Aorta (tissue), 5 donors: Measurements from ENCODE around the gene BSDC1. TPM values are rescaled to one million over a fixed set of nuclear protein-coding genes. Genes with fewer than 3 reads are reported as not detected.
A peak's percentile ranks its signal among the peaks of the same experiment; 100 is the strongest.

Experiments
- ATAC-seq: fragments of 200-7000 bp; cut with Tn5 transposase; one replicate; pipeline ENCODE4 v1.9.1; 2022; ENCODE audit warnings: moderate library complexity; ENCODE audit not compliant: low FRiP score
- DNase-seq, 2 donors: peaks; one replicate each; pipeline ENCODE4 v3.0.0-alpha.2; 2020
- H3K27ac ChIP-seq, 2 donors: one replicate each; pipeline ENCODE4 v1.5.1; 2013; ENCODE audit warnings: low read length in 2 of 2, mild to moderate bottlenecking in 2 of 2, moderate library complexity in 2 of 2, control low read depth in 1 of 2, inconsistent platforms in 1 of 2, low read depth in 1 of 2
- H3K27me3 ChIP-seq, 2 donors: one replicate each; pipeline ENCODE4 v1.6.1; 2013; ENCODE audit warnings: control low read depth in 1 of 2, low read length in 1 of 2, mild to moderate bottlenecking in 1 of 2, moderate library complexity in 1 of 2; ENCODE audit not compliant: insufficient read depth in 2 of 2, control insufficient read depth in 1 of 2
- H3K36me3 ChIP-seq, 2 donors: one replicate each; pipeline ENCODE4 v1.6.1; 2013; ENCODE audit warnings: control low read depth in 1 of 2, low read length in 1 of 2, mild to moderate bottlenecking in 1 of 2; ENCODE audit not compliant: insufficient read depth in 2 of 2, control insufficient read depth in 1 of 2
- H3K4me1 ChIP-seq, 2 donors: one replicate each; pipeline ENCODE4 v1.6.1; 2013; ENCODE audit warnings: low read length in 2 of 2, control low read depth in 1 of 2, mild to moderate bottlenecking in 1 of 2, moderate library complexity in 1 of 2; ENCODE audit not compliant: insufficient read depth in 2 of 2, control insufficient read depth in 1 of 2
- H3K4me3 ChIP-seq, 2 donors: one replicate each; pipeline ENCODE4 v1.5.1; 2013; ENCODE audit warnings: low read length in 2 of 2, control low read depth in 1 of 2, mild to moderate bottlenecking in 1 of 2
- H3K9me3 ChIP-seq: one replicate; pipeline ENCODE4 v1.6.1; 2013; ENCODE audit warnings: mild to moderate bottlenecking, low read length; ENCODE audit not compliant: control insufficient read depth
- WGBS, 2 donors: extraction: QIAGEN DNeasy Blood & Tissue Kit; methylation state at CpG; one replicate each; pipeline ENCODE4 v1.1.7; 2013; 5-methylcytosine and 5-hydroxymethylcytosine counted together
- intact Hi-C, 2 donors: fragments of 100-400 bp; cut with DNase I; formaldehyde crosslinking; loops; one replicate each; pipeline versions ENCODE4 v1.14.2 to v1.15.0; 2022
- polyA plus RNA-seq, 2 donors: library from polyadenylated mRNA; stranded (reverse); fragments of 200-250 nt; gene quantifications; one replicate each; pipeline ENCODE4 v1.2.3, GENCODE V29; 2013
- total RNA-seq, 2 donors: library from RNA; stranded (reverse); fragmentation: NEBNext Ultra II Directional; extraction: Animal tissue kit (Norgen Biotek cat#: 25700); gene quantifications; one replicate each; pipeline ENCODE4 v1.2.1, GENCODE V29; 2021
- donor health status: healthy with polysubstance abuse.
- donor health status: Bipolar disorder and iron deficiency.
- donor health status: DM: no; HTN: no; CAD: no.
- donor health status: DM: no; HTN: no; CAD: no.
- donor health status: DM: yes; HTN: yes; CAD: no.

Gene BSDC1
- total and polyA plus RNA-seq, 4 donors = 26.4 to 62.8 (median 49.1) TPM

GRCh38 chr1:32336963-32337675 lies 57.1 kb downstream of the BSDC1 start:
- Histone ChIP-seq H3K27me3 (no peaks in the 10 kb centered on the region), H3K36me3 (peaks cover 0 to 5% of the 10 kb centered on the region in 2 donors), H3K4me1 (no peaks in the 10 kb centered on the region), H3K4me3 (no peak overlapping the region), H3K27ac (no peak overlapping the region), H3K9me3 (no peaks in the 10 kb centered on the region)
- DNase-seq = peak in 1 of 2 donors; percentile 69
- no peak for ATAC-seq
- 68 to 73% methylated on average over 6 to 8 of the region's 8 CpGs for whole genome bisulfite sequencing, 2 donors
- intact Hi-C loops = no loop called here

- Histone ChIP-seq H3K27ac (no peak overlapping the region), H3K4me1 (no peaks in the 10 kb centered on the region), H3K9me3 (no peaks in the 10 kb centered on the region), H3K27me3 (no peaks in the 10 kb centered on the region), H3K36me3 (peaks cover 0 to 5% of the 10 kb centered on the region in 2 donors), H3K4me3 (no peak overlapping the region)
- WGBS, 2 donors = 32 to 39% methylated on average over 15 of the region's 15 CpGs
- ATAC-seq = peak; percentile 23
- intact Hi-C loops = no loop called here
- peak in 1 of 2 donors; percentile 51 for DNase-seq
Measured at GRCh38 chr1:32336591-32336932, 57.7 kb downstream of the BSDC1 start.

- 1% methylated on average over 39 to 95 of the region's 95 CpGs for WGBS, 2 donors
- no peaks in the 10 kb centered on the region for H3K4me1 ChIP-seq
Measured at GRCh38 chr1:32335790-32336590, 58.3 kb downstream of the BSDC1 start, which contains the start of gene MARCKSL1. Gene MARCKSL1 (minus strand): TSS chr1:32336233. CDS start chr1:32336033, 200 bp downstream.

GRCh38 chr1:32335535-32335789 lies 58.8 kb downstream of the BSDC1 start:
- peak overlapping the region; percentile 43 to 55 for H3K4me3 ChIP-seq
- no peaks in the 10 kb centered on the region for H3K27me3 ChIP-seq
- WGBS, 2 donors = 0% methylated on average over 24 to 34 of the region's 34 CpGs
- no peak for DNase-seq
- intact Hi-C loops = no loop called here
- H3K4me1 ChIP-seq = no peaks in the 10 kb centered on the region
- no peaks in the 10 kb centered on the region for H3K9me3 ChIP-seq
- peaks cover 0 to 5% of the 10 kb centered on the region in 2 donors for H3K36me3 ChIP-seq
- ATAC-seq = no peak
- H3K27ac ChIP-seq = no peak overlapping the region

More at GRCh38 chr1:32335790-32336590, 58.3 kb downstream of the BSDC1 start, which contains the start of gene MARCKSL1:
- peak; percentile 82 to 93 for DNase-seq
- H3K4me3 ChIP-seq = peak within 1 kb of the TSS; percentile 43 to 55
- intact Hi-C loops = no loop called here
- H3K27ac ChIP-seq = no peak within 1 kb of the TSS
- H3K36me3 ChIP-seq = peaks cover 0 to 5% of the 10 kb centered on the region in 2 donors
- ATAC-seq = peak; percentile 84
- H3K27me3 ChIP-seq = no peaks in the 10 kb centered on the region
- no peaks in the 10 kb centered on the region for H3K9me3 ChIP-seq

- peak; percentile 57 to 85 for DNase-seq
- Histone ChIP-seq H3K4me1 (no peaks in the 10 kb centered on the region), H3K27ac (no peak overlapping the region), H3K27me3 (no peaks in the 10 kb centered on the region), H3K9me3 (no peaks in the 10 kb centered on the region), H3K4me3 (peak overlapping the region; percentile 43 to 55), H3K36me3 (peaks cover 0 to 5% of the 10 kb centered on the region in 2 donors)
- no peak for ATAC-seq
- intact Hi-C loops = no loop called here
- 6% methylated on average over 36 to 46 of the region's 46 CpGs for WGBS, 2 donors
Measured at GRCh38 chr1:32334864-32335534, 59.2 kb downstream of the BSDC1 start.

- Histone ChIP-seq H3K9me3 (no peaks in the 10 kb centered on the region), H3K4me3 (no peak overlapping the region), H3K27ac (no peak overlapping the region), H3K27me3 (no peaks in the 10 kb centered on the region), H3K36me3 (peaks cover 0 to 5% of the 10 kb centered on the region in 2 donors), H3K4me1 (no peaks in the 10 kb centered on the region)
- intact Hi-C loops = no loop called here
- ATAC-seq (no peak), DNase-seq (peak in 1 of 2 donors; percentile 40)
- WGBS, 2 donors = 60 to 74% methylated on average over 9 of the region's 9 CpGs
Measured at GRCh38 chr1:32334274-32334861, 59.9 kb downstream of the BSDC1 start.

GRCh38 chr1:32333251-32333963 lies 60.8 kb downstream of the BSDC1 start:
- Histone ChIP-seq H3K27ac (no peak overlapping the region), H3K36me3 (peaks cover 0 to 7% of the 10 kb centered on the region in 2 donors), H3K4me1 (no peaks in the 10 kb centered on the region), H3K9me3 (no peaks in the 10 kb centered on the region), H3K4me3 (no peak overlapping the region), H3K27me3 (no peaks in the 10 kb centered on the region)
- no peak for DNase-seq
- intact Hi-C loops = no loop called here
- WGBS, 2 donors = 82 to 86% methylated on average over 3 of the region's 3 CpGs
- no peak for ATAC-seq
